ENCODE data around the gene RANGAP1. TPM values are rescaled to one million over a fixed set of nuclear protein-coding genes. Genes with fewer than 3 reads are reported as not detected.
A peak's percentile ranks its signal among the peaks of the same experiment; 100 is the strongest.

RANGAP1 gene
- total and polyA plus RNA-seq, 7 experiments from 2014 or later, result 22.8 to 122 (median 66.5) TPM

DNA sequence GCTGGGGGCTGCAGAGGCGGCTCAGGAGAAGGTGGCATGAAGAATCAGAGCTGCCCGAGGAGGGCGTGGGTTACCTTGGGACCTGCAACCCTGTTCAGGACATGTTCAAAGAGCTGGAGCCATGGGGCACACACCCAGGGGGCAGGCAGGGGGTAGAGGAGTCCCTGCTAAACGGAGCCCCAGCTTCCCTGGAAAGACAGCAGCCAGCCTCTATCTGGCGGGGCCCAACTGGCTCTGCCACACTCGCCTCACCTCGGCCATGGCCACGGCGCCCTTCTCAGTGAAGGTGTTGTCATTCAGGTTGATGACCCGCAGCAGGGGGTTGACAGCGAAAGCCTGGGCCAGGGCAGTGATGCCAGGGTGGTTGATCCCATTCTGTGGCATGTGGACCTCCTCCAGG lies 28.3 kb downstream of the RANGAP1 start:
- H3K27me3 Mint-ChIP-seq, result no peaks in the 10 kb centered on the region
- Histone ChIP-seq H3K4me3 (ENCODE audit: low read length) (no peak overlapping the region), H3K36me3 (ENCODE audit: control insufficient read depth in 2 of 3, insufficient read depth in 3 of 3, low read length in 3 of 3) (peaks cover 0 to 96% (median 26%) of the 10 kb centered on the region in 3 experiments), H3K9me3 (ENCODE audit: control insufficient read depth in 2 of 3, low read length in 3 of 3) (no peaks in the 10 kb centered on the region), H3K27ac (ENCODE audit: low read depth, low read length) (no peak overlapping the region), H3K27me3 (ENCODE audit: control insufficient read depth in 2 of 2, insufficient read depth in 2 of 2, low read length in 2 of 2) (no peaks in the 10 kb centered on the region), H3K4me1 (ENCODE audit: control insufficient read depth in 2 of 2, insufficient read depth in 2 of 2, low read length in 2 of 2) (no peaks in the 10 kb centered on the region)
- H3K4me1 Mint-ChIP-seq, result peaks cover 0 to 2% (median 0%) of the 10 kb centered on the region in 7 donors
- no peak overlapping the region for H3K27ac Mint-ChIP-seq
- ATAC-seq (no peak), DNase-seq (no peak)
- intact Hi-C loops (cut with micrococcal nuclease), result no loop called here
- H3K9me3 Mint-ChIP-seq, result peaks cover 0 to 3% (median 0%) of the 10 kb centered on the region in 11 donors
- ChIA-PET POLR2A (no interaction called here), CTCF (no interaction called here)
- no peak overlapping the region for H3K4me3 Mint-ChIP-seq
- peaks cover 0 to 27% (median 5%) of the 10 kb centered on the region in 5 donors for H3K36me3 Mint-ChIP-seq

GRCh38 chr22:41256254-41257253 lies 29.4 kb downstream of the RANGAP1 start:
- POLR2A ChIA-PET, result no interaction called here
- DNase-seq, result no peak
- Histone ChIP-seq H3K9me3 (ENCODE audit: control insufficient read depth in 2 of 3, low read length in 3 of 3) (no peaks in the 10 kb centered on the region), H3K27me3 (ENCODE audit: control insufficient read depth in 2 of 2, insufficient read depth in 2 of 2, low read length in 2 of 2) (no peaks in the 10 kb centered on the region), H3K4me1 (ENCODE audit: control insufficient read depth in 2 of 2, insufficient read depth in 2 of 2, low read length in 2 of 2) (no peaks in the 10 kb centered on the region), H3K36me3 (ENCODE audit: control insufficient read depth in 2 of 3, insufficient read depth in 3 of 3, low read length in 3 of 3) (peaks cover 0 to 94% (median 23%) of the 10 kb centered on the region in 3 experiments), H3K27ac (ENCODE audit: low read depth, low read length) (no peak overlapping the region), H3K4me3 (ENCODE audit: low read length) (no peak overlapping the region)
- Mint-ChIP-seq H3K27me3 (no peaks in the 10 kb centered on the region), H3K4me1 (peaks cover 0 to 2% (median 0%) of the 10 kb centered on the region in 7 donors), H3K4me3 (no peak overlapping the region), H3K9me3 (peaks cover 0 to 3% (median 0%) of the 10 kb centered on the region in 11 donors), H3K36me3 (peaks cover 0 to 32% (median 5%) of the 10 kb centered on the region in 5 donors), H3K27ac (peak overlapping the region in 2 of 9 donors; percentile 30 to 43)
- no peak for ATAC-seq
- intact Hi-C loops (cut with micrococcal nuclease), result no loop called here
- CTCF ChIA-PET, result interaction anchor here (1.1 kb wide), 1 partner anchor 302 kb away, joined by 4 read pairs; no protein-coding TSS in a partner anchor

DNA sequence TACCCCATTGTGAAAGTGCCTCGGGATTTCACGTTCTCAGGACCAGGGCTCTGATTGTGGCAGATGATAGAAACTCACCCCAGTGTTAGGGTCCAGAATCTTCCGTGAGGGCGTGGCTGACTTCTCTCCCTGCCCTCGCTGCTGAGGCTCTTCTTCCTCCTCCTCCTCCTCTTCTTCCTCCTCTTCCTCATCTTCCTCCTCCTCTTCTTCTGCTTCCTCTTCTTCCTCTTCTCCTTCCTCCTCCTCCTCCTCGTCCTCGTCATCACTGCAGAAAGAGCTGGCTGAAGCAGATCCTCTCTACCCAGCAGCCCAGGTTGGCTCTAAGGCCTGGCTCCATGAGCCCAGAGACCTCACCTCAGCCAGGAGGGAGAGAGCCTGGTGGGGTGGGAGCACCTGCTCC lies 31.8 kb downstream of the RANGAP1 start:
- Mint-ChIP-seq H3K4me3 (peak overlapping the region in 1 of 10 donors; percentile 33), H3K27ac (peak overlapping the region in 2 of 9 donors; percentile 6 to 41), H3K4me1 (peaks cover 0 to 2% (median 0%) of the 10 kb centered on the region in 7 donors), H3K9me3 (peaks cover 0 to 3% (median 0%) of the 10 kb centered on the region in 11 donors), H3K36me3 (peaks cover 4 to 42% (median 5%) of the 10 kb centered on the region in 5 donors), H3K27me3 (no peaks in the 10 kb centered on the region)
- H3K27ac ChIP-seq (ENCODE audit: low read depth, low read length), result no peak overlapping the region
- CTCF ChIA-PET, result no interaction called here
- no peaks in the 10 kb centered on the region for H3K9me3 ChIP-seq (ENCODE audit: control insufficient read depth in 2 of 3, low read length in 3 of 3)
- peaks cover 6 to 94% (median 23%) of the 10 kb centered on the region in 3 experiments for H3K36me3 ChIP-seq (ENCODE audit: control insufficient read depth in 2 of 3, insufficient read depth in 3 of 3, low read length in 3 of 3)
- POLR2A ChIA-PET, result no interaction called here
- no peak for ATAC-seq
- H3K4me1 ChIP-seq (ENCODE audit: control insufficient read depth in 2 of 2, insufficient read depth in 2 of 2, low read length in 2 of 2), result no peaks in the 10 kb centered on the region
- intact Hi-C loops (cut with micrococcal nuclease), result no loop called here
- no peak for DNase-seq
- no peak overlapping the region for H3K4me3 ChIP-seq (ENCODE audit: low read length)
- no peaks in the 10 kb centered on the region for H3K27me3 ChIP-seq (ENCODE audit: control insufficient read depth in 2 of 2, insufficient read depth in 2 of 2, low read length in 2 of 2)

DNA sequence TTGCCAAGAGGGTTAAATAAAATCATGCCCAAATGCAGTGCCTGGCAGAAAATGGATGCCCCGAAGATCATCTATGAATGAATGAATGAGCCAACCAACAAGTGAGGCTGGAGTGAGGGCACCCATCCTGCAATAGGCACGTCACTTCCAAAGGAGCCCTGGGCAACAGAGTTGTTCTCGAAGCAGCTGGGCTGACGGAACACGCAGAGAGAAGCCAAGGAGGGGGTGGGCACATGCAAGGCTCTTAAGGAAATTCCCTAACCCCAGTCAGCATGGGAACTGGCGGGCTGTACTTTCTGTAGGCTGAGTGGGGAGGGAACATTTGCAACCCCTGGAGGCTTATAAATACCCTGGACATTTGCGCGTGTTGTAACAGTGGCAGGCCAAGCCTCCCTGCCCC lies 33.6 kb downstream of the RANGAP1 start:
- H3K36me3 Mint-ChIP-seq, result peaks cover 2 to 34% (median 7%) of the 10 kb centered on the region in 5 donors
- ChIA-PET POLR2A (interaction anchor here (0.6 kb wide), 1 partner anchor 260 kb away, joined by 5 read pairs; no protein-coding TSS in a partner anchor), CTCF (no interaction called here)

GRCh38 chr22:41250127-41250526 lies 35.9 kb downstream of the RANGAP1 start:
- ChIA-PET POLR2A (no interaction called here), CTCF (no interaction called here)
- Histone ChIP-seq H3K36me3 (ENCODE audit: control insufficient read depth in 2 of 3, insufficient read depth in 3 of 3, low read length in 3 of 3) (peaks cover 6 to 91% (median 14%) of the 10 kb centered on the region in 3 experiments), H3K27me3 (ENCODE audit: control insufficient read depth in 2 of 2, insufficient read depth in 2 of 2, low read length in 2 of 2) (no peaks in the 10 kb centered on the region), H3K27ac (ENCODE audit: low read depth, low read length) (no peak overlapping the region), H3K4me1 (ENCODE audit: control insufficient read depth in 2 of 2, insufficient read depth in 2 of 2, low read length in 2 of 2) (no peaks in the 10 kb centered on the region), H3K4me3 (ENCODE audit: low read length) (no peak overlapping the region), H3K9me3 (ENCODE audit: control insufficient read depth in 2 of 3, low read length in 3 of 3) (no peaks in the 10 kb centered on the region)
- no peaks in the 10 kb centered on the region for H3K4me1 Mint-ChIP-seq
- H3K27me3 Mint-ChIP-seq, result no peaks in the 10 kb centered on the region
- intact Hi-C loops (cut with micrococcal nuclease), result no loop called here
- H3K9me3 Mint-ChIP-seq, result no peaks in the 10 kb centered on the region
- DNase-seq (no peak), ATAC-seq (no peak)
- H3K36me3 Mint-ChIP-seq, result peaks cover 0 to 28% (median 5%) of the 10 kb centered on the region in 5 donors
- no peak overlapping the region for H3K4me3 Mint-ChIP-seq
- peak overlapping the region in 3 of 9 donors; percentile 9 to 36 (median 32) for H3K27ac Mint-ChIP-seq

More for the DNA sequence above, 33.6 kb downstream of the RANGAP1 start:
- Histone ChIP-seq H3K27me3 (ENCODE audit: control insufficient read depth in 2 of 2, insufficient read depth in 2 of 2, low read length in 2 of 2) (no peaks in the 10 kb centered on the region), H3K9me3 (ENCODE audit: control insufficient read depth in 2 of 3, low read length in 3 of 3) (no peaks in the 10 kb centered on the region), H3K27ac (ENCODE audit: low read depth, low read length) (no peak overlapping the region), H3K4me1 (ENCODE audit: control insufficient read depth in 2 of 2, insufficient read depth in 2 of 2, low read length in 2 of 2) (no peaks in the 10 kb centered on the region), H3K36me3 (ENCODE audit: control insufficient read depth in 2 of 3, insufficient read depth in 3 of 3, low read length in 3 of 3) (peaks cover 6 to 94% (median 27%) of the 10 kb centered on the region in 3 experiments), H3K4me3 (ENCODE audit: low read length) (no peak overlapping the region)
- no peak overlapping the region for H3K27ac Mint-ChIP-seq
- intact Hi-C loops (cut with micrococcal nuclease), result no loop called here
- H3K4me3 Mint-ChIP-seq, result no peak overlapping the region
- H3K9me3 Mint-ChIP-seq, result no peaks in the 10 kb centered on the region
- H3K27me3 Mint-ChIP-seq, result no peaks in the 10 kb centered on the region
- DNase-seq (no peak), ATAC-seq (no peak)
- peaks cover 0 to 2% (median 0%) of the 10 kb centered on the region in 7 donors for H3K4me1 Mint-ChIP-seq

- no peak overlapping the region for H3K4me3 Mint-ChIP-seq
- H3K27ac ChIP-seq (ENCODE audit: low read depth, low read length), result no peak overlapping the region
- H3K36me3 ChIP-seq (ENCODE audit: control insufficient read depth in 2 of 3, insufficient read depth in 3 of 3, low read length in 3 of 3), result peaks cover 6 to 91% (median 14%) of the 10 kb centered on the region in 3 experiments
- peaks cover 0 to 27% (median 5%) of the 10 kb centered on the region in 5 donors for H3K36me3 Mint-ChIP-seq
- no peaks in the 10 kb centered on the region for H3K27me3 ChIP-seq (ENCODE audit: control insufficient read depth in 2 of 2, insufficient read depth in 2 of 2, low read length in 2 of 2)
- POLR2A ChIA-PET, result no interaction called here
- DNase-seq (no peak), ATAC-seq (no peak)
- H3K9me3 Mint-ChIP-seq, result no peaks in the 10 kb centered on the region
- no peaks in the 10 kb centered on the region for H3K9me3 ChIP-seq (ENCODE audit: control insufficient read depth in 2 of 3, low read length in 3 of 3)
- no peaks in the 10 kb centered on the region for H3K4me1 ChIP-seq (ENCODE audit: control insufficient read depth in 2 of 2, insufficient read depth in 2 of 2, low read length in 2 of 2)
- H3K27ac Mint-ChIP-seq, result peak overlapping the region in 1 of 9 donors; percentile 12
- no peak overlapping the region for H3K4me3 ChIP-seq (ENCODE audit: low read length)
- H3K4me1 Mint-ChIP-seq, result no peaks in the 10 kb centered on the region
- intact Hi-C loops (cut with micrococcal nuclease), result no loop called here
- CTCF ChIA-PET, result no interaction called here
- no peaks in the 10 kb centered on the region for H3K27me3 Mint-ChIP-seq
Measured at GRCh38 chr22:41249442-41249841, 36.5 kb downstream of the RANGAP1 start.

Measured in naive thymus-derived CD4-positive, alpha-beta T cell (primary cell).